ENCODE measurements around the gene FBLN1. TPM values are rescaled to one million over a fixed set of nuclear protein-coding genes. Genes with fewer than 3 reads are reported as not detected.
"Not testable (repeated sequence)": the region's sequence is repeated elsewhere in the genome, so short reads cannot be mapped to it uniquely, and the experiment has no call there.

Gene FBLN1
- total RNA-seq, 1 donor from 2014 or later, result 93.3 TPM

DNA sequence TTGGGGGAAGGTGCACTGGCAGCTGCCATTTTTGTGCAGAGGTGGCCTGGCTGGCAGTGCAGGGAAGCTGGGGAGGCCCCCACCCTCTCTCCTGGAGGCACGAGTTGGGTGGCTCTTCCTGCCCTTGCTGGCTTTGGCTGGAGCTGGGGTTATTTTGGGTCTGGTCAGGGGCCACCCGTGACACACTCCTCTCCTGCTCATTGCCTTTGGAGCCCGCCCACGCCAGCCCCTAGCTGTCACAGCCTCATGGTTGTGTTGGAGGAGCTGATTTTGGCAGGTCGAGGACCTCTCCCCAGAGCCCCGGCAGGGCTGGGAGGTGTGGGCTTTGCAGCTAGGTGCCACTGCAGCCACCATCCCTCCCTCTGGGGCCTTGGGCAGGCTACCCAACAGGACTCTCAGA, 21.5 kb downstream of the FBLN1 start:
- no peak for DNase-seq
- intact Hi-C loops (cut with micrococcal nuclease), result no loop called here

DNA sequence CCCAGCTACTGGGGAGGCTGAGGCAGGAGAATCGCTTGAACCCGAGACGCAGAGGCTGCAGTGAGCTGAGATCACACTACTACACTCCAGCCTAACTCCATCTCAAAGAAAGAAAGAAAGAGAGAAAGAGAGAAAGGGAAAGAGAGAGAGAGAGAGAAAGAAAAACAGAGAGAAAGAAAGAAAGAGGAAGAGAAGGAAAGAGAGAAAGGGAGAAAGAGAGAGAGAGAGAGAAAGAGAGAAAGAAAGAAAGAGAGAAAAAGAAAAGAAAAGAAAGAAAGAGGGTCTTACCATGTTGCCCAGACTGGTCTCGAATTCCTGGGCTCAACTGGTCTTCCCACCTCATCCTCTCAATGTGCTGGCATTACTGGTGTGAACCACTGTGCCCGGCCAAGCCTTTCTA, 22.3 kb downstream of the FBLN1 start:
- ATAC-seq, result no peak
- intact Hi-C loops (cut with micrococcal nuclease), result no loop called here
- DNase-seq, result no peak

More for the DNA sequence above, 21.5 kb downstream of the FBLN1 start:
- ATAC-seq, result peak; percentile 38

- intact Hi-C loops (cut with micrococcal nuclease), result no loop called here
- DNase-seq, result no peak
- no peak for ATAC-seq
These were observed 22.8 kb downstream of the FBLN1 start for GRCh38 chr22:45525480-45525879.

DNA sequence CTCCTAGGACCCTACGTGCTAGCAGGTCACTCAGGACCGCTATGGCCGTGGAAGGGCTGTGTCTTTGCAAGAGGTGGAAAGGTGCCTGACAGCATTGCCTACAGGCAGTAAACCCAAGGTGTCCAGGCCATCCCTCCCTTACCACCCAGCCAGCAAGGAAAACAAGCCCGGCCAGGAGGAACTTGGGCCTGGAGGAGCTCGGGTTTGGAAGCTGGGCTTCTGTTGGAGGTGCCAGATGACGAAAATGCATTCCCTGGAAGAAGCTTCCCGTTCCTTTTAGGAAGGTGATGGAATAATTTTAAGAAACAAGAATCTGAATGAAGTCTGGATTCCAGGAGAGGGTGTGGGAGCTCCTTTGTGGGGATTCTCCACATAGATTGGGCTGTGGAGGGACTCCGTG, 23.6 kb downstream of the FBLN1 start:
- DNase-seq (no peak), ATAC-seq (no peak)
- intact Hi-C loops (cut with micrococcal nuclease), result no loop called here

DNA sequence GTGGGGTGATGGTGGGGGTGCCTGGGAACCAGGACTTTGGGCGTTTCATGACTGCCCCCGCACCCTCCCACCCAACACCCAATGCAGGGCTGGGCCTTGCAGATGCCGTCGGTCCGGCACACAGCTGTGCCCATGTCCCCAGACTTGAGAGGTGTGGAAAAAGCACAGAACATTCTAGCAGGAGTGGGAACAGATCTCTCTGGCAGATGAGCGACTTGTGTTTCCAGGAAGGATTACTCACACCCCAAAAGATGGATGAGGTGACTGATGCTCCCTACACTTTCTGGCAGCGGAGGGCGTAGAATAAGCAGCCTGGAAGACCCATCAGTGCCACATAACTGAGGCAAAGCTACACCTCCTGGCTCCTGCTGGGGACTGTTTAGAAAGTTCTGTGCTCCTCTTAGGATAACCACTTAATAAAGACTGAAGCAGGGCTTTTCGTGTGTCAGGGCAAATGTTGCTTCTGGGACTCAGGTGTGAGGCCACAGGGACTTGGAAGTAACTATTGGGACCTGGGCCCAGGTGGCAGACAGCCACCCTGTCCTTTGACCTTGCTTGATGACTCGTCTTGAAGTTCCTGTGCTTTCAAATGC, 24.2 kb downstream of the FBLN1 start:
- intact Hi-C loops (cut with micrococcal nuclease), result no loop called here
- ATAC-seq (no peak), DNase-seq (no peak)

DNA sequence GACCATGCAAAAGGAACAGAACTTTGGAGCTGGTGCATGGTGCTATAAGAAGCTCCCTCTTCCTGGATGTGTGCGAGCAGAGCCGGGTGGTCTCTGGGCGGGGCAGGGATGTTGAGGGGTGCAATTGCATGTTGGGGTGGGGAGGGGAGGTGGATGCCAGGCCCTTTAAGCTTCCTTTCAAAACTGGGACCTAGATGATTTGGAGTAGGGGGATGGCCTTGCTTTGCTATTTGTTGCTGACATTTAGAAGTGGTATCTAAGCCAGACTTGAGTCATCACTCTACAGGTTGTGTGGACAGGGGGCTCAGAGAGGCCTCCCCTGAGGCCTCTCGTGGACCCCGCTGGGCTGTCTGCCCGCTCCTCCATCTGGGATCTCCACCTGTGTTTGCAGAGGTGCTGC, 24.8 kb downstream of the FBLN1 start:
- DNase-seq, result no peak
- intact Hi-C loops (cut with micrococcal nuclease), result no loop called here
- ATAC-seq, result no peak

GRCh38 chr22:45528046-45528445, 25.4 kb downstream of the FBLN1 start:
- DNase-seq (no peak), ATAC-seq (no peak)
- intact Hi-C loops (cut with micrococcal nuclease), result no loop called here

GRCh38 chr22:45529105-45529504, 26.4 kb downstream of the FBLN1 start:
- intact Hi-C loops (cut with micrococcal nuclease), result no loop called here
- DNase-seq (no peak), ATAC-seq (no peak)

DNA sequence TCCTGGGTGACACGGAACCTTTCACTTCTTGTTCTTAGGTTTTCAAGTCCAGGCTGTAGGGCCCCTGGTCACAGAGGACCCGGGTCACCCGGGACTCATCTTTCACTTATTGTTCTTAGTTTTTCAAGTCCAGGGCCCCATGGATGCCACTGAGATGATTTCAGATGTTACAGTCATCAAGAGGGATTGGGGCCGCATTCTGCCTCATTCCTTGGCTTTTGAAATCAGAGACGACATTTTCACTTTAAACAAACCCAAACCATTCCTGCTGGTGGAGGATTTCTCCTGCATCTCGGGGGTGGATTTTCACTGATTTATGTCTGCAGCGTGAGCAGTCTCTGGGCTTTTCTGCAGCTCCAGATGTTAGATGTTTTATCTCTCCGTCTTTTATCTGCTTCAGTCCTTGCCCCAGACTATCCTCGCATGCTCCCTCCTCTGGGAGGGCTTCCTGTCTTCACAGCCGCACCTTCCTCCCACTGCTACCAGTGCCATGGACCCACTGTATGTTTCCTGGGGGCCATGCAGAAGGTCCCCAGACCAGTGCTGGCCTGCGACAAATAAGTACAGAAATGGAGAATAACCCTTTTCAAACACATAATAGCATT, 27.4 kb downstream of the FBLN1 start:
- DNase-seq (no peak), ATAC-seq (no peak)
- intact Hi-C loops (cut with micrococcal nuclease), result no loop called here

DNA sequence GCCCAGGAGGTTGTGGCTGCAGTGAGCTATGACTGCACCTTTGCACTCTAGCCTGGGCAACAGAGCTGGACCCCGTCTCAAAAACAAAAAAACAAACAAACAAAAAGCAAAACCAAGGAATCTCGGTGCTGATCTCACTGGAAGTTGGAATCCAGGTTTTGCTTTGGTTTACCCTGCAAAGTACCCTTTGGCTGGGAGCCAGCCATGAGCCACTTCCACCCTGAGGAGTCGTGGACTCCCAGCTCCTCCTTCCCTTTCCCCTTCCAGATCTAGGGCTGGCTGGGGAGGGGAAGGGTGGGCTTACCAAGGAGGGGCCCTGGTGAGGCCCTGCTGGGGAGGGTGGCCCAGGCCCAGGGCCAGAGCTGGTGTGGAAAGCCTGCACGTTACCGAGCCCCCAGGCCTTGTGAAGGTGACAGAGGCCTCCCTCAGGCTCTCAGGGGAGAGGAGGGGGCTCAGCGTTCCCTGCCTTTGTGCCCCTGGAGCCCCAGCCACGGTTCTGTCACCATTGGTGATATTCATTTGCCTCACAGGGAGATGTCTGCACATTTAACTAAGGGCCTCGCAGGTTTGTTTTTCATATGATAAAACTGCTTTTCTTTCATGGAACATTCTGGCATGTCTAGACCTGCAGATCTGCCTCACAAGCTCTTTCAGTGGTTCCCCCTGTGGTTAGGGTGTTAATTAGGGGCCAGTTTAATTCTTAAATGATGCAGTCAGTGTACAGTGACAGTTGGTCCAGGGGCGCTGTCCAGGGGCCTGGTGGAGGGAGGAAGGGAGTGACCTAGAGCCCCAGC, 29.0 kb downstream of the FBLN1 start:
- DNase-seq, result no peak
- intact Hi-C loops (cut with micrococcal nuclease), result no loop called here
- no peak for ATAC-seq

DNA sequence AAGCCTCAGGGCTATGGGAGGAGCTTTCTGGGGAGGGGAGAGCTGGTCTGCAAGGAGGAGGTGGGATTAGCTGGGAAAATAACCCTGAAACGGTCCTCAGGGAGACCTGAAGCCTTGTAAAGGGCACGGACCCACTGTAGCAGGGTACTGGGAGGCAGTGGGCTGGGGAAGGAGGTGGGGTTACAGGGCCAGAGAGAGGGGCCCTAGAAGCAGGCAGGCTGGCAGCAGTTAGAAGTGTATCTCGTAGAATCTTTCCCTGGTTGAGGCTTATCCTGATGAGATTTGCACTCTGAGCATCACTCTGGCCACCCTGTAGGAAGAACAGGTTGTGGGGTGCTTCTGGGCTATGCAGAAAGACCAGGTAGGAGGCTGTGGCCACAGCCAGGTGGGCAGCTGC, 29.6 kb downstream of the FBLN1 start:
- DNase-seq (no peak), ATAC-seq (no peak)

GRCh38 chr22:45533703-45534102, 31.0 kb downstream of the FBLN1 start:
- intact Hi-C loops (cut with micrococcal nuclease), result no loop called here

More for the DNA sequence above, 29.6 kb downstream of the FBLN1 start:
- intact Hi-C loops (cut with micrococcal nuclease), result no loop called here

DNA sequence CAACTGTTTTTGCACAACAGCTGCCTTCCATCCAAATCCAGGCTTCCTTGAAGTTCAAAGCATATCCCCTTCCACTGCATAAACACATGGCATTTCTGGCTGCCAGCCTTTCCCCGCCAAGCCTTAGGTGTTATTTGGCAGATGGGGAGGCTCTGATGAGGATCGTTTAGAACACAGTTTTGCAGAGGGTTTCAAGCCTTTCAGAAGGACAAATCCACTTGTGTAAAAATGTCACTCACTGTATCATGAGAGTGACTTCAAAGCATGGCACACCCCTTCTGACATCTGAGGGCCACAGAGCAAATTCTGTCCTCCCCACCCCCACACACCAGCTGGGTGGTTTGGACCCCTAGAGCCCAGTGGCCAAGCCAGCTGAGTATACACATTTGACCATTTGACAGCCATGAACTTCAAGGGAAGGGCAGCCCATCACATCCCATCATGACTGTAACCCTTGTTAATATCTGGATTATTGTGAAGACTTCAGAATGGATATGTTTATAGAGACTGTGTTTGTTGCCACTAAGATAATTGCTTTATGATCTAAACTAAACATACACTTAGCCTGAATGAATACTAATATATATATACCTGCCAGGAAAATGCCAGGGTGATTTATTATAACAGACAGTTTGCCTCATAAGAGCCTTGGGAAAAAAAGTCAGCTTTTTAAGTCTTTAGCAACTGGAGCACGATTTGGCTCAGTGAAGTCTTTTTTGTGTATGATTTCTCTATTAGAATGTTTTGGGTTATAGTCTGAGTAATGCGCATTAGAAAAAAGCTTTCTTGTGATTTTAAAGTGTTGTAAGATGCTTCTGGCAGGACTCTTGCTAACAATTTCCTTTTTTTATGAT, 31.9 kb downstream of the FBLN1 start:
- intact Hi-C loops (cut with micrococcal nuclease), result no loop called here
- ATAC-seq (no peak), DNase-seq (no peak)

More at GRCh38 chr22:45533703-45534102, 31.0 kb downstream of the FBLN1 start:
- ATAC-seq (no peak), DNase-seq (no peak)

DNA sequence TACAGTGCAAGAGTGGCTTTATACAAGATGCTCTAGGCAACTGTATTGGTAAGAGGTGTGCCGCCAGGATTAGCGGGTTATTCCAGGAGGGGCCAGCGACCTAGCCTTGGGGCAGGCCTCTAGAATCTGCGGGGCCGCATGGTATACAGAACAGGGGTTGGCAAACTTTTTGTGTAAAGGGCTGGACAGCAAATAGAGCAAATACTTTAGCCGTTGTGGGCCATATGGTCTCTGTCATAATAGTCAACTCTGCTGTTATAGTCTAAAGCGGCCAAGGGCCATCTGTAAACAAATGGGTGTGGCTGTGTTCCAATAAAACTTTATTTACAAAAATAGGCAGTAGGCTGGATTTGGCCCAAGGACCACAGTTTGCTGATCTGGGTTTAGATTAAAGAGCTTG, 32.6 kb downstream of the FBLN1 start:
- DNase-seq (no peak), ATAC-seq (no peak)
- intact Hi-C loops (cut with micrococcal nuclease), result no loop called here

DNA sequence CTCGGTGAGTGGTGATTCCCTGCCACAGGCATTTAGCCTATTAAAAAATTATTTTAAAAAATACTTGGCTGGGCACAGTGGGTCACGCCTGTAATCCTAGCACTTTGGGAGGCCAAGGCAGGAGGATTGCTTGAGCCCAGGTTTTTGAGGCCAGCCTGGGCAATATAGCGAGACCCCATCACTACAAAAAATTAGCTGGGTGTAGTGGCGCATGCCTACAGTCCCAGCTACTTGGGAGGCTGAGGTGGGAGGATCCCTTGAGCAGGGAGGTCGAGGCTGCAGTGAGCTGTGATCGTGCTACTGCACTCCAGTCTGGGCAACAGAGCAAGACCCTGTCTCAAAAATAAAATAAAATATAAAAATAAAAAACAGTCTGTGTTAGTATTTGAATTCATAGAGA, 33.2 kb downstream of the FBLN1 start:
- DNase-seq; intact Hi-C loops (cut with micrococcal nuclease); ATAC-seq: not testable (repeated sequence)

DNA sequence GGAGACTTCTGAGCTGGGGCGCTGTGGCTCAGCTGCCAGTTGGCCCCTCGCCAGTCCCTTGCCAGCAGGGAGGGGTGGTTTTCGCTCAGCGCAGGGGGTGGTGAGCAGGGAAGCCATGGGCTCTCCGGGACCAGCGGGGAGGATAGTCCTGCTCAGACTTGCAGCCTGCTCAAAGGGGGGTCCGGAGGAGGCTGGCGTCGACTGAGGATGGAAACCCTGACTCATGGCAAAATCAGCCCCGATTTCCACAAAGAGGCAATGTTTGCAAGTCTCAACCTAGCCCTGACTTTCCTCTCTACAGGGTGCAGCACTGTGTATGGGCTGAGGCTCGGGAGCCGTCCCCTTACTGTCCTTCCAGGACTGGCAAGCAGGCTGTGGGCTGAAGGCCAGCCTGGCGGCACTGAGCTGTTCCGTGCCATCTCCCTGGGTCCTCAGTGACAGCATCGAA, 35.1 kb downstream of the FBLN1 start:
- ATAC-seq (peak; percentile 85), DNase-seq (peak; percentile 75)
- intact Hi-C loops (cut with micrococcal nuclease), result no loop called here

DNA sequence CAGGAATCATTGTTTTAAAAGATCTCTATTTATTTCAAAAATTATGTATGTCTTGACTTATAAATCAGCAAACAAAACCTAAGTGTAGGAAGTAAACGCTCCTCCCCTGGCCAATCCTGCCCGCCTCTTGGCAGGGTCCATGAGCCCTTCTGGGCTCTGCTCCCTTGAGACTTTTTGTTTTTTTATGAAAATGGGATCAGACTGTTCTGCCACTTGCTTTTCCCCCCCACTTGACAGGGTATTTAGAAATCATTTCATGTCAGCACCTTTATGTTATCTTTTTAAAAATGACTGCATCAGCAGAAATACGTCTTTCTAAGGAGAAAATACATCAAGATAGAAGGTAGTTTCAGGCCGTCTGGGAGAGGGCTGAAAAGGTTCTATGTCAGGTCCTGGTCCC, 35.6 kb downstream of the FBLN1 start:
- intact Hi-C loops (cut with micrococcal nuclease), result no loop called here
- no peak for DNase-seq
- peak; percentile 8 for ATAC-seq

DNA sequence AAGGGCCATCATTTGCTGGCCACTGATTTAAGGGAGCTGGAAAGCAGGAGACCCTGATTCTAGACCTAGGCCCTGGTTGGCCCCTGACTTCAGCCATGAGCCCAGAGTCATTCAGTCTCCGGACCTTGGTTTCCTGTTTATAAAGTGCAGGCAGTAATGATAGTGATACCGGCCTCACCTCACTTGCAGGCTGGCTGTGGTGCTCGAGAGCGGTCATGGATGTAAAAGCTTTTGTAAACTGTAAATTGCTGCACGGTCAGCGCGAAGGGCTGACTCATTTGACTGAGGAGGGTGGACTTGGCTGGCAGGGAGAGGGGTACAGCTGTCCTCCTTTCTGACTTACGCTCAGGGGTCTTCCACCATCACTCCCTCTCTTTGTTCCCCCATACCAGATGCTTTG, 37.4 kb downstream of the FBLN1 start:
- intact Hi-C loops (cut with micrococcal nuclease), result no loop called here
- no peak for DNase-seq
- no peak for ATAC-seq

DNA sequence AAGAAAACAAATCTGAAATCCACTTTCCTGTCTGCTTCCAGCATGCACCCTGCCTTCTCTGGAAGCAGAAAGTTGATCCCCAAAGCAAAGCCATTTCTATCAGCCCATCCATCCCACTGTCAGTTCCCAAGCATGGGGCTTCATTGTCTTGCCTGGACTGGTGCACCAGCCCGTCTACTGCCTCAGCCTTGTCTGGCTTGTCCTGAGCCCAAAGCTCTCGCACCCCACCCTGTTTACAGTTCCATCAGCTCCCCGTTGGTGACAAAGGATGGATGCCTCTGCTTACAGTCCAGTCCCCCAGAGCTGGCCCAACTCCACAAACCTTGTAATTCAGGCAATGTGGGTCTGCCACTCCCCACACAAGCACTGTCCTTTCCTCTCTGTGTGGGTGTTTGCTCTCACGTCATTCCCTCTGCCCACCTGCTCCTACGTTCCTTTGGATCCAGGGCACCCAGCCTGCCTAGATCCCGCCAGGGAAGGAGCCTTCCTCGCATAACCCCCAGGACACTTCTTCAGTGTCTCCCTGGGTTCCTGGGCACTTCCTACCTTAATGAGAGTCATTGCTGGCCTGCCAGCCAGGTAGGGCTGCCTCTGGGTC, 38.8 kb downstream of the FBLN1 start:
- intact Hi-C loops (cut with micrococcal nuclease), result no loop called here
- ATAC-seq, result no peak
- no peak for DNase-seq

All from left ventricle myocardium superior (tissue), 1 donor.